MM.1S (cell line): Measurements from ENCODE around the gene CSF2RB.

Experiments
- DNase-seq: peaks from one replicate; pipeline ENCODE4 v3.0.0-alpha.2; 2015
- H2AFZ ChIP-seq: fragments of 300-600 bp; sonication (generic); 2 replicates; pipeline ENCODE4 v1.6.0; 2016; ENCODE audit warnings: antibody characterized with exemption, low read length
- H3F3A ChIP-seq: fragments of 300-600 bp; sonication (generic); 2 replicates; pipeline ENCODE4 v1.6.1; 2016; ENCODE audit warnings: mild to moderate bottlenecking, antibody characterized with exemption, low read length, moderate library complexity, mixed read lengths; ENCODE audit not compliant: insufficient read depth
- H3K27ac ChIP-seq: fragments of 300-600 bp; sonication (generic); 2 replicates; pipeline ENCODE4 v1.5.1; 2016; ENCODE audit warnings: mild to moderate bottlenecking, low read length
- H3K27me3 ChIP-seq: fragments of 300-600 bp; sonication (generic); replicated peaks from 2 replicates; pipeline ENCODE4 v1.6.0; 2016; ENCODE audit warnings: low read length; ENCODE audit not compliant: insufficient read depth
- H3K36me3 ChIP-seq: fragments of 300-600 bp; sonication (generic); replicated peaks from 2 replicates; pipeline ENCODE4 v1.6.1; 2016; ENCODE audit warnings: mild to moderate bottlenecking, low read length, mixed read lengths; ENCODE audit not compliant: insufficient read depth
- H3K4me1 ChIP-seq: fragments of 300-600 bp; sonication (generic); 2 replicates; pipeline ENCODE4 v1.6.1; 2016; ENCODE audit warnings: low read length, mixed read lengths
- H3K4me2 ChIP-seq: fragments of 300-600 bp; sonication (generic); 2 replicates; pipeline ENCODE4 v1.6.0; 2016; ENCODE audit warnings: low read depth, low read length
- H3K4me3 ChIP-seq: fragments of 300-600 bp; sonication (generic); 2 replicates; pipeline ENCODE4 v1.5.1; 2016; ENCODE audit warnings: low read length, mixed read lengths
- H3K79me2 ChIP-seq: fragments of 300-600 bp; sonication (generic); 2 replicates; pipeline ENCODE4 v1.6.1; 2016; ENCODE audit warnings: mixed run types, low read length, mixed read lengths
- H3K9ac ChIP-seq: fragments of 300-600 bp; sonication (generic); 2 replicates; pipeline ENCODE4 v1.6.1; 2016; ENCODE audit warnings: low read length, mixed read lengths
- H3K9me2 ChIP-seq: fragments of 300-600 bp; sonication (generic); replicated peaks from 2 replicates; pipeline ENCODE4 v1.6.1; 2016; ENCODE audit warnings: mild to moderate bottlenecking, low read length, mixed read lengths; ENCODE audit not compliant: insufficient read depth
- H3K9me3 ChIP-seq: fragments of 300-600 bp; sonication (generic); replicated peaks from 2 replicates; pipeline ENCODE4 v1.6.1; 2016; ENCODE audit warnings: mild to moderate bottlenecking, low read length, mixed read lengths; ENCODE audit not compliant: insufficient read depth
- H4K20me1 ChIP-seq: fragments of 300-600 bp; sonication (generic); 2 replicates; pipeline ENCODE4 v1.6.1; 2016; ENCODE audit warnings: mild to moderate bottlenecking, low read length, moderate library complexity, mixed read lengths; ENCODE audit not compliant: insufficient read depth
- EZH2 ChIP-seq: fragments of 300-600 bp; sonication (generic); optimal IDR thresholded peaks from 2 replicates; pipeline ENCODE3; 2017; ENCODE audit warnings: low read depth, mild to moderate bottlenecking, antibody characterized with exemption, low read length, mixed read lengths
- EZH2phosphoT487 ChIP-seq: fragments of 300-600 bp; sonication (generic); IDR thresholded peaks from 2 replicates; pipeline ENCODE4 v1.6.1; 2018; ENCODE audit warnings: antibody characterized with exemption, low read length
- TF ChIP-seq, protein P1 (sequence below): fragments of 300-600 bp; sonication (generic); IDR thresholded peaks from 2 replicates; pipeline ENCODE4 v1.5.1; 2016; ENCODE audit warnings: antibody characterized with exemption, low read length, mixed read lengths

Gene CSF2RB

DNA sequence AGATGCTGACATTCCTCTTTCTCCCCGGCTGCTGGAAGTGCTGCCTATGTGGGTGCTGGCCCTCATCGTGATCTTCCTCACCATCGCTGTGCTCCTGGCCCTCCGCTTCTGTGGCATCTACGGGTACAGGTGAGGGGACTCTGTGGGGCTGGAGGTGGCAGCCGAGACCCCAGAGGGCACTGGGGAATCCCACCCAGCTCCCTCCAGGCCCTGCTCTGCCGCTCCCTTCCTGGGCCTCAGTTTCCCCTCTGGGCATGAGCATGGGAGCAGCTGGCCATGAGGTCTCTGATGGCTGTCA, 21.8 kb downstream of the CSF2RB start:
- Histone ChIP-seq H3K4me1 (peaks cover 20% of the 10 kb centered on the region), H3K27ac (no peak overlapping the region), H3K9me2 (no peaks in the 10 kb centered on the region), H3K4me3 (no peak overlapping the region), H3K36me3 (no peaks in the 10 kb centered on the region), H3F3A (peaks cover 14% of the 10 kb centered on the region; the same call in 1 of the 2 replicates), H2AFZ (no peak overlapping the region), H3K79me2 (peaks cover 15% of the 10 kb centered on the region), H4K20me1 (no peaks in the 10 kb centered on the region), H3K4me2 (no peak overlapping the region), H3K27me3 (no peaks in the 10 kb centered on the region), H3K9ac (no peak overlapping the region), H3K9me3 (no peaks in the 10 kb centered on the region)
- no peak for DNase-seq
- TF ChIP-seq EZH2phosphoT487 (no peak), EZH2 (no peak)
- TF ChIP-seq, protein P1, sequence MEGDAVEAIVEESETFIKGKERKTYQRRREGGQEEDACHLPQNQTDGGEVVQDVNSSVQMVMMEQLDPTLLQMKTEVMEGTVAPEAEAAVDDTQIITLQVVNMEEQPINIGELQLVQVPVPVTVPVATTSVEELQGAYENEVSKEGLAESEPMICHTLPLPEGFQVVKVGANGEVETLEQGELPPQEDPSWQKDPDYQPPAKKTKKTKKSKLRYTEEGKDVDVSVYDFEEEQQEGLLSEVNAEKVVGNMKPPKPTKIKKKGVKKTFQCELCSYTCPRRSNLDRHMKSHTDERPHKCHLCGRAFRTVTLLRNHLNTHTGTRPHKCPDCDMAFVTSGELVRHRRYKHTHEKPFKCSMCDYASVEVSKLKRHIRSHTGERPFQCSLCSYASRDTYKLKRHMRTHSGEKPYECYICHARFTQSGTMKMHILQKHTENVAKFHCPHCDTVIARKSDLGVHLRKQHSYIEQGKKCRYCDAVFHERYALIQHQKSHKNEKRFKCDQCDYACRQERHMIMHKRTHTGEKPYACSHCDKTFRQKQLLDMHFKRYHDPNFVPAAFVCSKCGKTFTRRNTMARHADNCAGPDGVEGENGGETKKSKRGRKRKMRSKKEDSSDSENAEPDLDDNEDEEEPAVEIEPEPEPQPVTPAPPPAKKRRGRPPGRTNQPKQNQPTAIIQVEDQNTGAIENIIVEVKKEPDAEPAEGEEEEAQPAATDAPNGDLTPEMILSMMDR: no peak

DNA sequence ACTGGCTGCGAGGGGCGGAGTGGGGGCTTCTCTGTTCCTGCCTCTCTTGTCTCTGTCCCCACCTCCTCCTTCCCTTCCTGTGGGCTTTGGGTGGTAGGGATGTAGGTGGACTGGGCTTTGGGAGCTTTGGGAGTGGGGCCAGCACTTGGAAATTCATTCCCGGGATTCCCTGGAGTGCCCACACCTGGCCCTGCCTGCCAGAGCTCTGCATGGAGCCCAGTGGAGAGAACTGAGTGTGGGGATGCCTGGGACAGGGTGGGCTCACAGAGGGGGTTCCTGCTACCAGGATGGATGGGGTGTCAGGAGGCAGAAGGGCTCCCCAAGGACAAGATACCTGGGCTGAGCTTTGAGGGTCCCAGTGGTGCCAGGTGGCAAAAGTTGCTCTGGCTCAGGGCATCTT, 22.3 kb downstream of the CSF2RB start:
- DNase-seq: no peak
- Histone ChIP-seq H3K36me3 (no peaks in the 10 kb centered on the region), H3K9me3 (no peaks in the 10 kb centered on the region), H3K27me3 (no peaks in the 10 kb centered on the region), H2AFZ (no peak overlapping the region), H3K79me2 (peaks cover 12% of the 10 kb centered on the region), H3K9ac (no peak overlapping the region), H3K4me2 (no peak overlapping the region), H3F3A (peaks cover 13% of the 10 kb centered on the region; the same call in 1 of the 2 replicates), H3K9me2 (no peaks in the 10 kb centered on the region), H4K20me1 (no peaks in the 10 kb centered on the region), H3K4me3 (no peak overlapping the region), H3K4me1 (peaks cover 18% of the 10 kb centered on the region), H3K27ac (no peak overlapping the region)
- TF ChIP-seq EZH2: no peak
- TF ChIP-seq, protein P1: no peak
- TF ChIP-seq EZH2phosphoT487: no peak

DNA sequence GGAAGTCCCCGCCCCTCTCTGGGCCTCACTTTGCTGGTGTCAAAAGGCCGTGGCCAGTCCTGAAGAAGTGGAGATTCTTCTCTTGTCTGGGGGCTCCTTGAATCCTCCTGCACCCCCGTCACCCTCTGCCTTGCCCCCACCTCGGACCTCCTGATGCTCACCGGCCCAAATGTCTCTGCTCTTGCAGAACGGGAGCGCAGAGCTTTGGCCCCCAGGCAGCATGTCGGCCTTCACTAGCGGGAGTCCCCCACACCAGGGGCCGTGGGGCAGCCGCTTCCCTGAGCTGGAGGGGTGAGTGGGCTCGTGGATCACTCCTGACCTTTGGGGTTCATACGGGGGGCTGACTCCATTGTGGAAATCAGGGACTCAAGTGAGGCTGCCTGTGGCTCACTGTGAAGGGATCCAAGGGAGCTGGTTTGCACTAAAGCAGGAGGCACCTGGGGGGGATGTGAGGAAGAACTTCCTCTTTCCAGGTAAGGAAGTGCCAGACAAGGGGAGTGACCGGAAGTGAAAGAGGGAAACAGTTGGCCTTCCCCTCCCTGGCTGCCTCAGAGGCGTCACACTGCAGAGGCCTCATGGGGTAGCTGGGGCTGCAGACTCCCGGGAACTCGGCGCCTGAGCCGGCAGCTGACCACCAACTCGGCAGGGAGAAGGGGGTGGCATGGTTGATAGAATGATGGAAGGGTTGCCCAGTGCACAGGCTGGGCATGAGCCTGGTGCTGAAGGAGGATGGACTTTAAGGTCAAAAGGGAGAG, 23.1 kb downstream of the CSF2RB start:
- no peaks in the 10 kb centered on the region for H3K9me3 ChIP-seq
- H3K27ac ChIP-seq: no peak overlapping the region
- no peaks in the 10 kb centered on the region for H3K27me3 ChIP-seq
- H3K4me2 ChIP-seq: no peak overlapping the region
- H3K9ac ChIP-seq: no peak overlapping the region
- no peaks in the 10 kb centered on the region for H4K20me1 ChIP-seq
- H3F3A ChIP-seq: peaks cover 21% of the 10 kb centered on the region; the same call in 1 of the 2 replicates
- H3K36me3 ChIP-seq: no peaks in the 10 kb centered on the region
- TF ChIP-seq EZH2 (no peak), EZH2phosphoT487 (no peak)
- TF ChIP-seq, protein P1: no peak
- no peak for DNase-seq
- H3K79me2 ChIP-seq: peaks cover 4% of the 10 kb centered on the region
- no peak overlapping the region for H3K4me3 ChIP-seq
- no peak overlapping the region for H2AFZ ChIP-seq
- H3K4me1 ChIP-seq: peaks cover 18% of the 10 kb centered on the region
- no peaks in the 10 kb centered on the region for H3K9me2 ChIP-seq
